Activated naive CD4-positive, alpha-beta T cell treated with Interleukin-2 at 50 U/mL for 16 hours (primary cell): ENCODE data around the gene ANKRD16.
"Not testable (repeated sequence)": the region's sequence is repeated elsewhere in the genome, so short reads cannot be mapped to it uniquely, and the experiment has no call there.

ENCODE experiments used
- DNase-seq: peaks from one replicate; pipeline ENCODE4 v3.0.0-alpha.2; 2020

ANKRD16 gene

GRCh38 chr10:5889624-5890451 lies at the start of gene ANKRD16, which contains the start of gene FBH1:
Gene ANKRD16, minus strand, starts transcription at chr10:5889893. Its CDS starts 539 bp downstream, at chr10:5889354.
Gene FBH1, plus strand, starts transcription at chr10:5890243. Its CDS starts 103 bp downstream, at chr10:5890346.
- peak; percentile 99 for DNase-seq

- no peak for DNase-seq
Observed at GRCh38 chr10:5938291-5938690, 48.6 kb upstream of the ANKRD16 start.

- no peak for DNase-seq
Observed at GRCh38 chr10:5937016-5937415, 47.3 kb upstream of the ANKRD16 start.

- no peak for DNase-seq
Observed at GRCh38 chr10:5935628-5936027, 45.9 kb upstream of the ANKRD16 start.

- DNase-seq = no peak
Observed at GRCh38 chr10:5933909-5934546, 44.3 kb upstream of the ANKRD16 start.

- DNase-seq = no peak
Observed at GRCh38 chr10:5932345-5932744, 42.7 kb upstream of the ANKRD16 start.

GRCh38 chr10:5930272-5930671 lies 40.6 kb upstream of the ANKRD16 start:
- no peak for DNase-seq

GRCh38 chr10:5929442-5929841 lies 39.7 kb upstream of the ANKRD16 start:
- DNase-seq = no peak

GRCh38 chr10:5927306-5927705 lies 37.6 kb upstream of the ANKRD16 start:
- DNase-seq = no peak

GRCh38 chr10:5924889-5925288 lies 35.2 kb upstream of the ANKRD16 start:
- no peak for DNase-seq

- DNase-seq = no peak
Observed at GRCh38 chr10:5921746-5922145, 32.1 kb upstream of the ANKRD16 start.

GRCh38 chr10:5919568-5919967 lies 29.9 kb upstream of the ANKRD16 start:
- no peak for DNase-seq

GRCh38 chr10:5918763-5919162 lies 29.1 kb upstream of the ANKRD16 start:
- DNase-seq = no peak

- no peak for DNase-seq
Observed at GRCh38 chr10:5917305-5917704, 27.6 kb upstream of the ANKRD16 start.

GRCh38 chr10:5915451-5915850 lies 25.8 kb upstream of the ANKRD16 start:
- no peak for DNase-seq

- no peak for DNase-seq
Observed at GRCh38 chr10:5913736-5914135, 24.0 kb upstream of the ANKRD16 start.

GRCh38 chr10:5911670-5912069 lies 22.0 kb upstream of the ANKRD16 start:
- DNase-seq = no peak

- no peak for DNase-seq
Observed at GRCh38 chr10:5910323-5911100, 20.8 kb upstream of the ANKRD16 start.

GRCh38 chr10:5908676-5909075 lies 19.0 kb upstream of the ANKRD16 start:
- not testable (repeated sequence) for DNase-seq

GRCh38 chr10:5906651-5907050 lies 17.0 kb upstream of the ANKRD16 start:
- DNase-seq = no peak

- DNase-seq = no peak
Observed at GRCh38 chr10:5905854-5906507, 16.3 kb upstream of the ANKRD16 start.

GRCh38 chr10:5904227-5904626 lies 14.5 kb upstream of the ANKRD16 start:
- no peak for DNase-seq

GRCh38 chr10:5903563-5903962 lies 13.9 kb upstream of the ANKRD16 start:
- DNase-seq = no peak
